Measurements from ENCODE around the gene KCNQ2. TPM values are rescaled to one million over a fixed set of nuclear protein-coding genes. Genes with fewer than 3 reads are reported as not detected.

Gene KCNQ2
- total RNA-seq, 1 donor: 0.36 TPM

GRCh38 chr20:63449796-63450730, 22.4 kb downstream of the KCNQ2 start:
- no peak for TF ChIP-seq CTCF (IDR thresholded peaks at IDR 0.05; ENCODE audit: extremely low read depth, low read depth, low read length)
- Histone ChIP-seq H3K4me1 (ENCODE audit: insufficient read depth, low read length) (no peaks in the 10 kb centered on the region), H2AFZ (ENCODE audit: low read length) (no peak overlapping the region), H3K27ac (ENCODE audit: low read depth, low read length) (no peak overlapping the region), H3K4me3 (ENCODE audit: insufficient read depth, low read length) (no peak overlapping the region), H3K79me2 (ENCODE audit: insufficient read depth, low read length) (no peaks in the 10 kb centered on the region), H3K36me3 (ENCODE audit: insufficient read depth, low read length) (no peaks in the 10 kb centered on the region), H4K20me1 (ENCODE audit: insufficient read depth, low read length) (no peaks in the 10 kb centered on the region), H3K9me3 (ENCODE audit: low read depth, low read length) (no peaks in the 10 kb centered on the region), H3K4me2 (ENCODE audit: insufficient read depth, low read length) (no peak overlapping the region), H3K27me3 (ENCODE audit: insufficient read depth, low read length) (peaks cover 15% of the 10 kb centered on the region)
- no peak for DNase-seq (ENCODE audit: insufficient read length, low spot score, missing footprints)

- Histone ChIP-seq H3K4me2 (ENCODE audit: insufficient read depth, low read length) (no peak overlapping the region), H3K4me3 (ENCODE audit: insufficient read depth, low read length) (no peak overlapping the region), H4K20me1 (ENCODE audit: insufficient read depth, low read length) (no peaks in the 10 kb centered on the region), H3K27ac (ENCODE audit: low read depth, low read length) (no peak overlapping the region), H3K4me1 (ENCODE audit: insufficient read depth, low read length) (no peaks in the 10 kb centered on the region), H3K9me3 (ENCODE audit: low read depth, low read length) (no peaks in the 10 kb centered on the region), H3K36me3 (ENCODE audit: insufficient read depth, low read length) (no peaks in the 10 kb centered on the region), H3K27me3 (ENCODE audit: insufficient read depth, low read length) (peaks cover 9% of the 10 kb centered on the region), H3K79me2 (ENCODE audit: insufficient read depth, low read length) (no peaks in the 10 kb centered on the region), H2AFZ (ENCODE audit: low read length) (no peak overlapping the region)
- no peak for TF ChIP-seq CTCF (IDR thresholded peaks at IDR 0.05; ENCODE audit: extremely low read depth, low read depth, low read length)
- no peak for DNase-seq (ENCODE audit: insufficient read length, low spot score, missing footprints)
These were observed 23.4 kb downstream of the KCNQ2 start for GRCh38 chr20:63449025-63449424.

GRCh38 chr20:63448031-63448430, 24.4 kb downstream of the KCNQ2 start:
- Histone ChIP-seq H2AFZ (ENCODE audit: low read length) (no peak overlapping the region), H3K36me3 (ENCODE audit: insufficient read depth, low read length) (no peaks in the 10 kb centered on the region), H3K27ac (ENCODE audit: low read depth, low read length) (no peak overlapping the region), H3K9me3 (ENCODE audit: low read depth, low read length) (no peaks in the 10 kb centered on the region), H3K4me3 (ENCODE audit: insufficient read depth, low read length) (no peak overlapping the region), H3K4me1 (ENCODE audit: insufficient read depth, low read length) (no peaks in the 10 kb centered on the region), H3K27me3 (ENCODE audit: insufficient read depth, low read length) (no peaks in the 10 kb centered on the region), H3K79me2 (ENCODE audit: insufficient read depth, low read length) (no peaks in the 10 kb centered on the region), H4K20me1 (ENCODE audit: insufficient read depth, low read length) (no peaks in the 10 kb centered on the region), H3K4me2 (ENCODE audit: insufficient read depth, low read length) (no peak overlapping the region)
- no peak for DNase-seq (ENCODE audit: insufficient read length, low spot score, missing footprints)
- TF ChIP-seq CTCF (IDR thresholded peaks at IDR 0.05; ENCODE audit: extremely low read depth, low read depth, low read length): no peak

GRCh38 chr20:63447320-63447719, 25.1 kb downstream of the KCNQ2 start:
- H3K36me3 ChIP-seq (ENCODE audit: insufficient read depth, low read length): no peaks in the 10 kb centered on the region
- H3K4me1 ChIP-seq (ENCODE audit: insufficient read depth, low read length): no peaks in the 10 kb centered on the region
- H3K79me2 ChIP-seq (ENCODE audit: insufficient read depth, low read length): no peaks in the 10 kb centered on the region
- no peaks in the 10 kb centered on the region for H4K20me1 ChIP-seq (ENCODE audit: insufficient read depth, low read length)
- no peak overlapping the region for H3K4me2 ChIP-seq (ENCODE audit: insufficient read depth, low read length)
- no peak for TF ChIP-seq CTCF (IDR thresholded peaks at IDR 0.05; ENCODE audit: extremely low read depth, low read depth, low read length)
- H2AFZ ChIP-seq (ENCODE audit: low read length): no peak overlapping the region
- no peak overlapping the region for H3K27ac ChIP-seq (ENCODE audit: low read depth, low read length)
- H3K4me3 ChIP-seq (ENCODE audit: insufficient read depth, low read length): no peak overlapping the region
- H3K9me3 ChIP-seq (ENCODE audit: low read depth, low read length): no peaks in the 10 kb centered on the region
- DNase-seq (ENCODE audit: insufficient read length, low spot score, missing footprints): no peak
- H3K27me3 ChIP-seq (ENCODE audit: insufficient read depth, low read length): no peaks in the 10 kb centered on the region

All from osteoblast (primary cell).